Osteocyte (in vitro differentiated cells): ENCODE measurements around the gene GLMN. TPM values are rescaled to one million over a fixed set of nuclear protein-coding genes. Genes with fewer than 3 reads are reported as not detected.

Experiments used
- DNase-seq: peaks from one replicate; pipeline ENCODE4 v3.0.0; 2021; ENCODE audit warnings: mixed read lengths; ENCODE audit not compliant: unreplicated experiment; ENCODE audit errors: extremely low spot score
- H3K27ac Mint-ChIP-seq: one replicate; pipeline ENCODE4 v1.8.0; 2021; ENCODE audit warnings: mild to moderate bottlenecking, mixed read lengths; ENCODE audit not compliant: unreplicated experiment
- H3K27me3 Mint-ChIP-seq: one replicate; pipeline ENCODE4 v1.8.0; 2021; ENCODE audit warnings: mixed read lengths; ENCODE audit not compliant: unreplicated experiment
- H3K36me3 Mint-ChIP-seq: one replicate; pipeline ENCODE4 v1.8.0; 2021; ENCODE audit warnings: mixed read lengths; ENCODE audit not compliant: unreplicated experiment
- H3K4me1 Mint-ChIP-seq: one replicate; pipeline ENCODE4 v1.8.0; 2021; ENCODE audit warnings: mixed read lengths; ENCODE audit not compliant: unreplicated experiment
- H3K4me3 Mint-ChIP-seq: one replicate; pipeline ENCODE4 v1.8.0; 2021; ENCODE audit warnings: mild to moderate bottlenecking, moderate library complexity, mixed read lengths; ENCODE audit not compliant: unreplicated experiment
- H3K9me3 Mint-ChIP-seq: one replicate; pipeline ENCODE4 v1.8.0; 2021; ENCODE audit warnings: mixed read lengths; ENCODE audit not compliant: unreplicated experiment
- CTCF ChIP-seq: fragments of 200-600 bp; sonication (generic); IDR thresholded peaks from 2 replicates; pipeline ENCODE4 v1.5.0; 2021; ENCODE audit warnings: antibody characterized with exemption, mild to moderate bottlenecking, moderate library complexity
- total RNA-seq: library from RNA; stranded (reverse); gene quantifications from 2 replicates; pipeline ENCODE4 v1.2.1, GENCODE V29; 2021

Gene GLMN
- total RNA-seq, 1 donor from 2014 or later, result 12.1 TPM

DNA sequence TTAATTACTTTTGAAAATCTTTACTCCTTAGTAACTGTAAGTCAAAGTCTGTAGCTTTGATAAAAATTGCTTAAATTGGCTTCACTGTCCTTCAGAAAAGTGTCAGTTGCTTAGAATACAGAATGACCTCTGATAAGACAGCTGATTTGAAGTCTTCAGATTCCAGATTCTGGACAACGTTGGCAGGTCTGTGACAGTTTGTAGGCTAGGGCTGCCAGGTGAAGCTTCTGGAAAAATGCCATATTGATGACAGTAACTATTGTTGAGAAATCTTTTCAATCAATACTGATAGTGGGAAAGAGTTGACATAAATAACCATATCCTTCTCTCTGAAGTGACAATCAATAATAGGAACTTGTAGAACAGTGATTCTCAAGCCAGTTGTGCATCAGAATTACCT is 41.4 kb upstream of the GLMN start:
- H3K4me1 Mint-ChIP-seq, result no peaks in the 10 kb centered on the region
- DNase-seq, result no peak
- no peak overlapping the region for H3K4me3 Mint-ChIP-seq
- no peaks in the 10 kb centered on the region for H3K9me3 Mint-ChIP-seq
- H3K27ac Mint-ChIP-seq, result no peak overlapping the region
- no peak for TF ChIP-seq CTCF
- no peaks in the 10 kb centered on the region for H3K27me3 Mint-ChIP-seq
- peaks cover 22% of the 10 kb centered on the region for H3K36me3 Mint-ChIP-seq

DNA sequence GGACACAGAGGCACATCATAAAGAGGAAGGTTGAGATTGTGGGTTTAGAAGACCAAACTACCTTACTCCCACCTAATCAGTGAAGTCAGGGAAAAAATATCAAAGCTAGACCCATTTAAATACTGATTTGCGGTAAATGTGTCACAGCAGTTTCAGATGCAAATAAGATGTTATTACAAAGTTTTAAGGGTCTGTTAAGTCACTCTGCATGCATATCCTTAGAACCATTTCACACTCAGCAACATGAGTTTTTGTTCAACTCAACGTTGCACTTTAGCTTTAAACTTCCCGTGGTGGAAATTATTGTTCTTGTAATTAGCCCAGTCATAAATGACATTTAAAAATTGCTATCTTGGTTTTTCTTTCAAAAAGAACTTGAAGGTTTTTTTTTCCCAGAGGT is 34.9 kb upstream of the GLMN start:
- no peak for TF ChIP-seq CTCF
- Mint-ChIP-seq H3K4me3 (no peak overlapping the region), H3K9me3 (peaks cover 11% of the 10 kb centered on the region), H3K27ac (no peak overlapping the region), H3K36me3 (peaks cover 48% of the 10 kb centered on the region), H3K4me1 (peaks cover 8% of the 10 kb centered on the region), H3K27me3 (no peaks in the 10 kb centered on the region)
- no peak for DNase-seq

GRCh38 chr1:92329347-92330129 is 30.8 kb upstream of the GLMN start:
- no peak for TF ChIP-seq CTCF
- Mint-ChIP-seq H3K27ac (peak overlapping the region; percentile 59), H3K4me1 (peaks cover 9% of the 10 kb centered on the region), H3K9me3 (peaks cover 28% of the 10 kb centered on the region), H3K27me3 (no peaks in the 10 kb centered on the region), H3K4me3 (no peak overlapping the region), H3K36me3 (peaks cover 76% of the 10 kb centered on the region)
- DNase-seq, result no peak

DNA sequence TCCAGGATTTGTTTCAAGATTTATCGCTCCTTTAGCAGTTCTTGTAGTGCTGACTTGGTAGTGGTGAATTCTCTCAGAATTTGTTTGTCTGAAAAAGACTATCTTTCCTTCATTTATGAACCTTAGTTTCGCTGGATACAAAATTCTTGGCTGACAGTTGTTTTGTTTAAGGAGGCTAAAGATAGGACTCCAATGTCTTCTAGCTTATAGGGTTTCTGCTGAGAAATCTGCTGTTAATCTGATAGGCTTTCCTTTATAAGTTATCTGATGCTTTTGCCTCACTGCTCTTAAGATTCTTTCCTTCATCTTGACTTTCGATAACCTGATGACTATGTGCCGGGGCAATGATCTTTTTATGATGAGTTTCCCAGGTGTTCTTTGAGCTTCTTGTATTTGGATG is 29.0 kb upstream of the GLMN start:
- no peak overlapping the region for H3K4me3 Mint-ChIP-seq
- DNase-seq, result no peak
- TF ChIP-seq CTCF, result no peak
- no peak overlapping the region for H3K27ac Mint-ChIP-seq
- peaks cover 28% of the 10 kb centered on the region for H3K9me3 Mint-ChIP-seq
- peaks cover 9% of the 10 kb centered on the region for H3K4me1 Mint-ChIP-seq
- no peaks in the 10 kb centered on the region for H3K27me3 Mint-ChIP-seq
- H3K36me3 Mint-ChIP-seq, result peaks cover 75% of the 10 kb centered on the region

DNA sequence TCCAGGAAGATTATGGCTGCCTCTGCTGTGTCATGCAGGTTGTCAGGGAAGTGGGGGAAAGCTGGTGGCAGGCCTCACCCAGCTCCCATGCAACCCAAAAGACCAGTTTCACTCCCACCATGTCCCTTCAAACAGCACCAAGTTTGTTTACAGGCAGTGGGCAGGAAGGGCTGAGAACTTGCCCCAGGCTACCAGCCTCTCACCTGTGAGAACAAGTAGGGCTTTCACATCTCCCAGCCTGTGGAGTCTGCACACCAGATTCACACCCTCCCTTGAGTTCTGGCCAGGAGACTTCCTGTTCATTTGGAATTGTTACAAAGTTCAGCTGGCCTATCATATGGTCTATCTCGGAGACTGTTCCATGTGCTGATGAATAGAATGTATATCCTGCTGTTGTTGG is 27.9 kb upstream of the GLMN start:
- Mint-ChIP-seq H3K4me3 (no peak overlapping the region), H3K9me3 (peaks cover 28% of the 10 kb centered on the region), H3K36me3 (peaks cover 73% of the 10 kb centered on the region), H3K4me1 (peaks cover 9% of the 10 kb centered on the region), H3K27ac (no peak overlapping the region), H3K27me3 (no peaks in the 10 kb centered on the region)
- TF ChIP-seq CTCF, result no peak
- DNase-seq, result no peak
